LNCaP clone FGC (cell line): ENCODE data around the gene GPBAR1.

Source experiments
- DNase-seq: peaks from one replicate; pipeline ENCODE4 v3.0.0-alpha.2; 2011; ENCODE audit warnings: low read depth
- H3K4me3 ChIP-seq: 2 replicates; pipeline ENCODE4 v1.5.1; 2011; ENCODE audit warnings: mild to moderate bottlenecking, low read depth, low read length, control low read depth
- CTCF ChIP-seq: IDR thresholded peaks from 2 replicates; pipeline ENCODE4 v1.5.1; 2012; ENCODE audit warnings: mild to moderate bottlenecking; ENCODE audit not compliant: control insufficient read depth, insufficient read depth; ENCODE audit errors: extremely low read depth

The GPBAR1 gene

DNA sequence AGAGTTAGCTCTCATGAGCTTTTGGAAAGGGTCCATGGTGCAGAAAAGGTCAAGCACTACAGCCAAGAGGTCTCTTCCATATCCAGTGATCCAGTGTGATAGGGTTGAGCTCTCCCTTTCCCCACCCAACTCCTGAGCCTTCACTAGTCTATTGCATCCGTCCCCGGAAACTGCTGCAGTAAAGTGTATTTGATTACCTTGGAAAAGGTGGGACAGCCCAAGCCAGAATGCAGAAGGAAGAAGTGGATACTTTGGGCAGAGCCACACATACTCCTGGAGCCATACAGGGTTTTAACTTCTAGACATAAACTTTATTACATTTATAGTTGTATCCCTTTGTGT lies 13.1 kb downstream of the GPBAR1 start:
- no peak for TF ChIP-seq CTCF
- H3K4me3 ChIP-seq: no peak overlapping the region
- DNase-seq: no peak

DNA sequence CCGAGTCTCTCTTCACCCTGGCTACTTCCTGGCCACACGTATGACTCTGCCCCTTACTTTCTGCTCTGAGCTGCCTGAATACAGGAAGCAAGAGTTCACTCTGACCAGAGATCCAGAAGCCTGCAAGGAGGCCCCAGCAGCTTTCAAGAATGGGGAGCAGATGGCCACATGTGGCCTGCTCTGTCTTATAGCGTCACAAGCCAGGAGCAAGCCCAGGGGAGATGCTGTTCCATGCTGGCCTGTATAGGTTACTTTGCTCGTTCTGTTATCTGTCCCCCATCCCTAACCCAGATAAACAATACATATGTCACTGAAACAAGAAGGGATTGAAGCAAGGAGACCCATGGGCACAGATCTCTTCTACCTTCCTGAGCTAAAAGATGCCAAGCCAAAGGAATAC lies 13.8 kb downstream of the GPBAR1 start:
- no peak for DNase-seq
- TF ChIP-seq CTCF: no peak
- H3K4me3 ChIP-seq: no peak overlapping the region

DNA sequence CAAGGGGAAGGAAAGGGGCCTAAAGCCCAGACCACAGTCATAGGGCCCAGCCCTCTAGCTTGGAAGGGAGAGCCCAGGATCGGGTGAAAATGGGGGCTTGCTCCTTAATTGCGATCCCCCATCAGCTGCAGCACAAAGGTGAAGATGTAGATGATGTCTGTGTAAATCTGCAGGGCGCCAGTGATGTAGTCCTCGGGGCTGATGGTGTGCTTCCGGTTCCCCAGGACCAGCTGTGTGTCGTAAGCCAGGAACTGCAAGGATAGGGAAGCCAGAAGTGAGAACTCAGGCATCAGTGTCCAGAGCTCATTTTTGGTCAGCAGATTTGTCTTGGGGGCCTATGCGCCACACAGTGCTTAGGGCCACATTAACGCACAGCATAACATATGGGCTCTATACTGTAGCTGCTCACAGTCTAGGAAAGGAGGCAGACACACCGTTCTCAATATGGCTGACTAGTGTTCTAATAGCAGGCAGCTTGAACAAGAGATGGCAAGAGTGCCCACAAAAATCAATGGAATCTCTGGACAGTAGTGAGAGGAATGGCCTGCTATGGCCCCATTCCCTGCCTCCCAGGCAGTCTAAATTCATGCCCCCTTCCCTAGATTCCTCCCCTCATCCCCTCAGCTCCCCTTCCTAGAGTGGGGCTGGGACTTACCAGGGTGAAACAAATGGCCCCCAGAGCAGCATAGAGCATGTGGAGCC lies 14.7 kb downstream of the GPBAR1 start:
- TF ChIP-seq CTCF: no peak
- DNase-seq: no peak
- H3K4me3 ChIP-seq: no peak overlapping the region

- 0 out of 2 replicates have a peak, but pooled peaks have one; percentile 14 for TF ChIP-seq CTCF
- DNase-seq: no peak
- H3K4me3 ChIP-seq: no peak overlapping the region
Observed at GRCh38 chr2:218276986-218277755, 16.4 kb downstream of the GPBAR1 start.

- TF ChIP-seq CTCF: no peak
- no peak overlapping the region for H3K4me3 ChIP-seq
- no peak for DNase-seq
Observed at GRCh38 chr2:218277921-218278320, 17.1 kb downstream of the GPBAR1 start.

DNA sequence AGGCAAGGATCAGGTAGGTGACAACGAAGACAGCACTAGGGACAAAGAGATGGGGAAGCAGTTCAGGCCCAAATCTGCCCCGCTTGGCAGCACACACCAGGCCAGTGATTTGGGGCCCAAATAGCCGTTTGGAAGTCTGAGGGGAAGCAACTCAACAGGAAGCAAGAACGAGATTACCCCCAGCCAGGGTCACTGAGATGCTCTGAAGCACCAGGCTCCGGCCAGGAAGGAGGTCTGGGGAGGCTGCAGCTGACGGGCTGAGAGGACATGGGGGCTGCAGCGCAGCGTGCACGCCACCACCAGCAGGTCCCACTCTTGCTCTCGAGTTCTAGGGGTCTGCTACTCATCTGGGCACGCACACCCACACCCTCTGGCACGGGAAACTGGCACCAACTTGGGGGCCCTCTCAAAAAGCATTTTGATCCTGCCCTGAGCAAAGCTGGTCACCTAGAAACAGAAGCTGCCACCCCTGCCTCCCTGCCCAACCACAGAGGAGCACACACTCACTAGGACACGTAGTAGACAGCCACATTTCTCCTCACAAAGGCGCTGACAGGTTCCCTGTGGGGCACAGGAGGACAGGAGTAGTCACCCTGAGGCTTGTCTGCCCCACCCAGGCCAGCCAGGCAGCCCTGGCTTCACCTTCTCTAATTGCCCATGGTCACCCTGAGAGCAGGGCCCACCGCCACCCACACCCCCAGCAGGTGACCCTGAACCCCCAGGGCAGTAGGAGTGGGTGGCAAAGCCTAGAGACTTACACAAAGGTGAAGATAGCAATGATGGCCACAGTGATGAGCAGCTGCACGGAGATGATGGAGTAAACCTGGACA lies 17.9 kb downstream of the GPBAR1 start:
- H3K4me3 ChIP-seq: no peak overlapping the region
- TF ChIP-seq CTCF: no peak
- DNase-seq: no peak
